C4-2B (cell line): ENCODE measurements around the gene ATP11A.

ENCODE experiments used
- CTCF ChIP-seq: fragments of 450-650 bp; conservative IDR thresholded peaks from 2 replicates; pipeline ENCODE4 v1.5.1; 2017; ENCODE audit warnings: mild to moderate bottlenecking
- ZFX ChIP-seq: fragments of 450-650 bp; IDR thresholded peaks from 2 replicates; pipeline ENCODE4 v1.6.1; 2017

DNA sequence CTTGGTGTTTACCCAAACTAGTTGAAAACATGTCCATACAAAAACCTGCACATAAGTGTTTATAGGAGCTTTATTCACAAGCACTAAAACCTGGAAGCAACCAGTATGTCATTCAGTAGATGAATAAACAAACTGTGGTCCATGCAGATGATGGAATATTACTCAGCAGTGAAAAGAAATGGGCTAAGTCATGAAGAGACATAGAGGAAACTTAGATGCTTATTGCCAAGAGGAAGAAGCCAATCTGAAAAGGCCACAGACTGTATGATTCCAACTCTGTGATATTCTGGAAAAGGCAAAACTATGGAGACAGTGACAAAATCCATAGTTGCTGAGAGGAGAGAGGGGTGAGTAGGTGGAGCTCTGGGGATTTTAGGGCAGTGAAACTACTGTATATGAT, 240.4 kb downstream of the ATP11A start:
- TF ChIP-seq CTCF, result no peak
- TF ChIP-seq ZFX, result no peak
